NCI-H526 (cell line): ENCODE results near the gene BPIFB6.

Experiments used
- DNase-seq, 2 experiments: peaks; one replicate each; lab custom pipeline; 2025; lab: John Stamatoyannopoulos, UW

BPIFB6 gene

GRCh38 chr20:33002087-33002808 is 29.2 kb upstream of the BPIFB6 start:
- DNase-seq = no peak

GRCh38 chr20:33004141-33004751 is 27.2 kb upstream of the BPIFB6 start, which contains the start of gene SUN5:
Gene SUN5 (minus strand): TSS chr20:33004433. CDS start chr20:33004340, 93 bp downstream.
- DNase-seq = no peak

GRCh38 chr20:33005132-33005566 is 26.3 kb upstream of the BPIFB6 start:
- DNase-seq = peak; percentile 63 to 75

- no peak for DNase-seq
These were observed 25.3 kb upstream of the BPIFB6 start for GRCh38 chr20:33005908-33006775.

- DNase-seq = no peak
These were observed 24.6 kb upstream of the BPIFB6 start for GRCh38 chr20:33006776-33007375.

- no peak for DNase-seq
These were observed 23.8 kb upstream of the BPIFB6 start, which contains the start of gene BPIFB2 for GRCh38 chr20:33007376-33008335. Gene BPIFB2 (plus strand): TSS chr20:33007704. CDS start chr20:33008575, 871 bp downstream.

- DNase-seq = no peak
These were observed 22.9 kb upstream of the BPIFB6 start for GRCh38 chr20:33008336-33009213.

- DNase-seq = peak in 1 of 2 experiments; percentile 39
These were observed 22.0 kb upstream of the BPIFB6 start for GRCh38 chr20:33009214-33010132.

- DNase-seq = no peak
These were observed 21.3 kb upstream of the BPIFB6 start for GRCh38 chr20:33010133-33010504.

GRCh38 chr20:33010674-33011449 is 20.6 kb upstream of the BPIFB6 start:
- no peak for DNase-seq

- DNase-seq = no peak
These were observed 18.9 kb upstream of the BPIFB6 start for GRCh38 chr20:33012327-33013189.

GRCh38 chr20:33013701-33014326 is 17.6 kb upstream of the BPIFB6 start:
- DNase-seq = no peak

- DNase-seq = no peak
These were observed 16.9 kb upstream of the BPIFB6 start for GRCh38 chr20:33014336-33015113.

GRCh38 chr20:33015114-33015484 is 16.3 kb upstream of the BPIFB6 start:
- DNase-seq = no peak

- DNase-seq = no peak
These were observed 15.5 kb upstream of the BPIFB6 start for GRCh38 chr20:33015700-33016580.
